OCI-LY3 (cell line): Measurements from ENCODE around the gene UFSP1.

ENCODE experiments used
- H2AFZ ChIP-seq: fragments of 200-600, 300-600 bp; shearing (Covaris generic); 2 replicates; pipeline ENCODE4 v1.6.0; 2014; ENCODE audit warnings: antibody characterized with exemption, low read depth, low read length
- H3K27ac ChIP-seq: fragments of 200-600, 300-600 bp; sonication (generic); 2 replicates; pipeline ENCODE4 v1.5.1; 2014; ENCODE audit warnings: mild to moderate bottlenecking, low read length, moderate library complexity, mixed read lengths
- H3K27me3 ChIP-seq: fragments of 200-600, 300-600 bp; sonication (generic); 2 replicates; pipeline ENCODE4 v1.6.1; 2014; ENCODE audit warnings: low read depth, low read length, mixed read lengths
- H3K36me3 ChIP-seq: fragments of 200-600, 300-600 bp; sonication (generic); replicated peaks from 2 replicates; pipeline ENCODE3; 2014; ENCODE audit warnings: low read depth, low read length, mixed read lengths
- H3K4me1 ChIP-seq: fragments of 300-600, 200-600 bp; sonication (generic); 2 replicates; pipeline ENCODE4 v1.6.1; 2014; ENCODE audit warnings: low read length, mixed read lengths
- H3K4me2 ChIP-seq: fragments of 200-600, 300-600 bp; sonication (generic); 2 replicates; pipeline ENCODE4 v1.6.1; 2014; ENCODE audit warnings: low read length, mixed read lengths
- H3K4me3 ChIP-seq: fragments of 300-600, 200-600 bp; sonication (generic); 2 replicates; pipeline ENCODE4 v1.5.1; 2014; ENCODE audit warnings: antibody characterized with exemption, mild to moderate bottlenecking, low read length, moderate library complexity
- H3K79me2 ChIP-seq: fragments of 300-600, 200-600 bp; shearing (Covaris generic); 2 replicates; pipeline ENCODE4 v1.6.1; 2014; ENCODE audit warnings: mild to moderate bottlenecking, low read length, mixed read lengths
- H3K9ac ChIP-seq: fragments of 300-600, 200-600 bp; shearing (Covaris generic); 2 replicates; pipeline ENCODE4 v1.6.0; 2014; ENCODE audit warnings: mild to moderate bottlenecking, low read length, moderate library complexity
- H3K9me3 ChIP-seq: fragments of 200-600, 300-600 bp; shearing (Covaris generic); 2 replicates; pipeline ENCODE4 v1.6.1; 2014; ENCODE audit warnings: low read length, mixed read lengths; ENCODE audit not compliant: insufficient read depth
- H4K20me1 ChIP-seq: fragments of 200-600, 300-600 bp; sonication (generic); 2 replicates; pipeline ENCODE4 v1.6.1; 2016; ENCODE audit warnings: low read length, mixed read lengths; ENCODE audit not compliant: insufficient read depth
- EZH2phosphoT487 ChIP-seq: fragments of 200-600 bp; shearing (Covaris generic); IDR thresholded peaks from 2 replicates; pipeline ENCODE4 v1.6.1; 2018; ENCODE audit warnings: antibody characterized with exemption, mixed run types, low read depth
- TF ChIP-seq, protein P1 (sequence below): fragments of 200-600, 300-600 bp; sonication (generic); IDR thresholded peaks from 2 replicates; pipeline ENCODE4 v1.5.1; 2014; ENCODE audit warnings: antibody characterized with exemption, low read length, low read depth

The UFSP1 gene

DNA sequence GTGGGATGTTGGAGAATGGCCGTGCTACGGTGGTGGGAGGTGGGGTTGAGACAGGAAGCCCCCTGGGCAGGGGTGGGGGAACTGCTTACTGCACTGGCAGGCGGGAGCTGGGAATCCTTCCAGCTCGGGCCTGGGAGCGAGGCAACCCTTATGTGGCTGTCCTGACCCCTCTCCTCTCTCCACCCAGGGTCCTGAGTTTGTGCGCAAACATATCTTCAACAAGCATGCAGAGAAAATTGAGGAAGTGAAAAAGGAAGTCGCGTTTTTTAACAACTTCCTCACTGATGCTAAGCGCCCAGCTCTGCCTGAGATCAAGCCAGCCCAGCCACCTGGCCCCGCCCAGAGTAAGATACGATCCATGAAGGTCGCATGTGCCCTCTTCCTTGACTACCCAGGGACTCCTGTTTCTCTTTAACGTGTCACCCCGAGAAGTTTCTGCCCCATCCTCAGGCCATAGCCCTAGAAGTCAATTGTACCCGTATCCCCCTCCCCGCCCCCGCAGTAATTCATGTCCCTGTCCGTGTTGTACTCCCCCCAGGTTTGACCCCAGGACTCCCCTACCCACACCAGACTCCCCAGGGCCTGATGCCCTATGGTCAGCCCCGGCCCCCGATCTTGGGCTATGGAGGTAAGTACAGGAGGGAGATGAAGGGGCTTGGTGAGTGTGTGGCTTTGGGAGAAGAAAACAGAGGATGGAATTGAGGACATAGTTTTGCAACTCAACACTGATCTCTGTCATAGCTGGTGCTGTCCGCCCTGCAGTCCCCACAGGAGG, 1.8 kb downstream of the UFSP1 start:
- no peaks in the 10 kb centered on the region for H3K27me3 ChIP-seq
- H3K9me3 ChIP-seq: no peaks in the 10 kb centered on the region
- H3K4me3 ChIP-seq: peak overlapping the region; percentile 90
- TF ChIP-seq, protein P1, sequence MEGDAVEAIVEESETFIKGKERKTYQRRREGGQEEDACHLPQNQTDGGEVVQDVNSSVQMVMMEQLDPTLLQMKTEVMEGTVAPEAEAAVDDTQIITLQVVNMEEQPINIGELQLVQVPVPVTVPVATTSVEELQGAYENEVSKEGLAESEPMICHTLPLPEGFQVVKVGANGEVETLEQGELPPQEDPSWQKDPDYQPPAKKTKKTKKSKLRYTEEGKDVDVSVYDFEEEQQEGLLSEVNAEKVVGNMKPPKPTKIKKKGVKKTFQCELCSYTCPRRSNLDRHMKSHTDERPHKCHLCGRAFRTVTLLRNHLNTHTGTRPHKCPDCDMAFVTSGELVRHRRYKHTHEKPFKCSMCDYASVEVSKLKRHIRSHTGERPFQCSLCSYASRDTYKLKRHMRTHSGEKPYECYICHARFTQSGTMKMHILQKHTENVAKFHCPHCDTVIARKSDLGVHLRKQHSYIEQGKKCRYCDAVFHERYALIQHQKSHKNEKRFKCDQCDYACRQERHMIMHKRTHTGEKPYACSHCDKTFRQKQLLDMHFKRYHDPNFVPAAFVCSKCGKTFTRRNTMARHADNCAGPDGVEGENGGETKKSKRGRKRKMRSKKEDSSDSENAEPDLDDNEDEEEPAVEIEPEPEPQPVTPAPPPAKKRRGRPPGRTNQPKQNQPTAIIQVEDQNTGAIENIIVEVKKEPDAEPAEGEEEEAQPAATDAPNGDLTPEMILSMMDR: no peak
- TF ChIP-seq EZH2phosphoT487: no peak
- H3K27ac ChIP-seq: peak overlapping the region; percentile 87
- H3K79me2 ChIP-seq: peaks cover 28% of the 10 kb centered on the region
- H3K9ac ChIP-seq: peak overlapping the region; percentile 92
- H3K4me1 ChIP-seq: peaks cover 31% of the 10 kb centered on the region
- peak overlapping the region; percentile 96 for H3K4me2 ChIP-seq
- peaks cover 61% of the 10 kb centered on the region for H3K36me3 ChIP-seq
- H2AFZ ChIP-seq: no peak overlapping the region
- peaks cover 8% of the 10 kb centered on the region; the same call in 1 of the 2 replicates for H4K20me1 ChIP-seq

DNA sequence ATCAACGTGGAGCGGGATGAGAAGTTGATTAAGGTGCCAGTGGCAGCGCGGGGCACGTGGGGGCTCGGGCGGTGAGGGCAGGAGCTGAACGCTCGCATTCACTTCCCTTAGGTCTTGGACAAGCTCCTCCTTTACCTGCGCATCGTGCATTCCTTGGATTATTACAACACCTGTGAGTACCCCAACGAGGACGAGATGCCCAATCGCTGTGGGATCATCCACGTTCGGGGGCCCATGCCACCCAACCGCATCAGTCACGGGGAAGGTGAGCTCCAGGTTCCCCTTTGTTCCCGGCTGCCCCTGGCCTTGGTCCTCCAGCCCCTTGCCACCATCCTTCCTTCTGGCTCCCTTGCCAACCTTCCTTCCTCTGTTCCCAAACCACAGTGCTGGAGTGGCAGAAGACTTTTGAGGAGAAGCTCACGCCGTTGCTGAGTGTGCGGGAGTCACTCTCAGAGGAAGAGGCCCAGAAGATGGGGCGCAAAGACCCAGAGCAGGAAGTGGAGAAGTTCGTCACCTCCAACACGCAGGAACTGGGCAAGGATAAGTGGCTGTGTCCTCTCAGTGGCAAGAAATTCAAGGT, 2.5 kb downstream of the UFSP1 start:
- Histone ChIP-seq H3K4me1 (peaks cover 31% of the 10 kb centered on the region), H4K20me1 (peaks cover 8% of the 10 kb centered on the region; the same call in 1 of the 2 replicates), H3K9me3 (no peaks in the 10 kb centered on the region), H2AFZ (no peak overlapping the region), H3K27ac (peak overlapping the region; percentile 87), H3K36me3 (peaks cover 66% of the 10 kb centered on the region), H3K4me2 (peak overlapping the region; percentile 96), H3K9ac (peak overlapping the region; percentile 65), H3K4me3 (peak overlapping the region; percentile 58), H3K27me3 (no peaks in the 10 kb centered on the region), H3K79me2 (peaks cover 31% of the 10 kb centered on the region)
- TF ChIP-seq EZH2phosphoT487: no peak
- TF ChIP-seq, protein P1: no peak

DNA sequence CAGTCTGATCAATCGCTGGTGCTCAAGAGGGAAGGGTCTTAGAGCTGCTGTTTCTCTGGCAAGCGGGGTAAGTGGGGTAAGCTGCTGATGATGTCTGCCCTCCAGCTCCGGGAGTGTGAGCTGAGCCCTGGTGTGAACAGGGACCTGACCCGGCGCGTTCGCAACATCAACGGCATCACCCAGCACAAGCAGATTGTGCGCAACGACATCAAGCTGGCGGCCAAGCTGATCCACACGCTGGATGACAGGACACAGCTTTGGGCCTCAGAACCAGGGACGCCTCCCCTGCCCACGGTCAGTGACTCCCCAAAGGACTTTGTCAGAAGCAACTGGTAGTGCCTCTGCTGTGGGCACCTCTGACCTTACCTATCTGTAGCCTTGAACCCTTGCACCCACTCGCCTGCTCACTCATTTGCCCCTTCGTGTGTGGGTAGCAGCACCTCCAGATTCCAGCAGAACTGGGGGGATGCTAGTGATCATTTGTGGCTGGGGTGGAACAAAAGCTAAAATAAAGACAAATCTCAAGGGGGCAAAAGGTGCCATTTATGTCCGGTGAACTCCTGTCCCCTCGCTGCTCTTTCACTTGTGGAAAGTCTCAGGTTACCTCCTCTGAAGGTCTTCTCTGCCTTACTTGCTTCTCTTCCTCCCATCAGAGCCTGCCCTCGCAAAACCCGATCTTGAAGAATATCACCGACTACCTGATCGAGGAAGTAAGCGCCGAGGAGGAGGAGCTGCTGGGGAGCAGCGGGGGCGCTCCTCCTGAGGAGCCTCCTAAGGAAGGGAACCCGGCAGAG, 3.2 kb downstream of the UFSP1 start:
- Histone ChIP-seq H3K4me3 (no peak overlapping the region), H3K9me3 (no peaks in the 10 kb centered on the region), H3K4me1 (peaks cover 31% of the 10 kb centered on the region), H3K9ac (no peak overlapping the region), H3K79me2 (peaks cover 38% of the 10 kb centered on the region), H3K27ac (no peak overlapping the region), H3K36me3 (peaks cover 73% of the 10 kb centered on the region), H3K27me3 (no peaks in the 10 kb centered on the region), H3K4me2 (peak overlapping the region; percentile 96; the same call in 1 of the 2 replicates), H2AFZ (no peak overlapping the region), H4K20me1 (peaks cover 11% of the 10 kb centered on the region)
- TF ChIP-seq EZH2phosphoT487: no peak
- TF ChIP-seq, protein P1: no peak
